GM12874 (cell line): ENCODE data around the gene MYADM.

ENCODE experiments used
- TF ChIP-seq, protein P1 (sequence below): IDR thresholded peaks from 2 replicates; pipeline ENCODE4 v1.5.1; 2011; ENCODE audit warnings: low read depth, mild to moderate bottlenecking, control low read depth, low read length, moderate library complexity; ENCODE audit not compliant: insufficient read depth

MYADM gene

DNA sequence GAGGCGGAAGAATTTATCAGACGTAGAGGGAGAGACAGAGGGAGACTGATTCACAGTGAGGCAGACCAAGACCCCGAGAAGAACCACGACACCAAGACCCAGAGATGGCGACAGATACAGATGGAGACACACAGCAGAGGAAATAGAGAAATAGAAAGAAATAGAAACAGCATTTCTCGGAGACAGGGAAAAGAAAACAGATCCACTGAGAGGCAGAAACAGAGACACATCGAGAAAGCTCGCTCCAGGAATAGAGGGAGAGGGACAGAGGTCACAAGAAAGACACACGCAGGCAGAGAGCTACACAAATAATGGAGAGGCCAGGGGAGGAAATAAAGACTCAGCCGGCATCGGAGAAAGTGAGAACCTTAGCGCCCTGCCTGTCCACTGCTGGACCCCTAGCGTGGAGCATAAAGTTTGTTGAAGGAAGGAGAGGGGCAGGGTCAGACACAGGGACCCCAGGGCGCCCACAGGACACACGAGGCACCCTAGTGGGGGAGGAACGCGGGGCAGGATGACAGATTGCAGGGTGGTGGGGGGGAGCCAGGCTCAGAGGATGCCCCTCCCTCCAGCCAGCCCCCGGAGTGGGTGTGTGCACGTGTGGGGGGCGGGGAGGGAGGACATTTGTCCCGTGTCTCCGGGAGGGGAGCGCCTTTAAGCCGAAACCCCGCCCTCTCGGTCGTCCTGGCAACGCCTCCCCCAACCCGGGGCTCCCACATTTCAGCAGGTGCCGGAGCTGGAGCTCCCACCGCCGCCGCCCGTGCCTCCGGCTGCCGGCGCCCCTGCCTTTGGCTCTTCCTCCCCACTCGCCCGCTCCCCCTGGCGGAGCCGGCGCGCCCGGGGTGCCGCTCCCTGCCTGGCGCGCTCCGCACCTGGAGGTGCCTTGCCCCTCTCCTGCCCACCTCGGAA, 14.1 kb downstream of the MYADM start, which contains the start of gene PRKCG:
Gene PRKCG, plus strand, starts transcription at position 716 of the 909 bp plus-strand sequence. CDS start 298 bp downstream, outside the sequence.
- TF ChIP-seq, protein P1, sequence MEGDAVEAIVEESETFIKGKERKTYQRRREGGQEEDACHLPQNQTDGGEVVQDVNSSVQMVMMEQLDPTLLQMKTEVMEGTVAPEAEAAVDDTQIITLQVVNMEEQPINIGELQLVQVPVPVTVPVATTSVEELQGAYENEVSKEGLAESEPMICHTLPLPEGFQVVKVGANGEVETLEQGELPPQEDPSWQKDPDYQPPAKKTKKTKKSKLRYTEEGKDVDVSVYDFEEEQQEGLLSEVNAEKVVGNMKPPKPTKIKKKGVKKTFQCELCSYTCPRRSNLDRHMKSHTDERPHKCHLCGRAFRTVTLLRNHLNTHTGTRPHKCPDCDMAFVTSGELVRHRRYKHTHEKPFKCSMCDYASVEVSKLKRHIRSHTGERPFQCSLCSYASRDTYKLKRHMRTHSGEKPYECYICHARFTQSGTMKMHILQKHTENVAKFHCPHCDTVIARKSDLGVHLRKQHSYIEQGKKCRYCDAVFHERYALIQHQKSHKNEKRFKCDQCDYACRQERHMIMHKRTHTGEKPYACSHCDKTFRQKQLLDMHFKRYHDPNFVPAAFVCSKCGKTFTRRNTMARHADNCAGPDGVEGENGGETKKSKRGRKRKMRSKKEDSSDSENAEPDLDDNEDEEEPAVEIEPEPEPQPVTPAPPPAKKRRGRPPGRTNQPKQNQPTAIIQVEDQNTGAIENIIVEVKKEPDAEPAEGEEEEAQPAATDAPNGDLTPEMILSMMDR: peak; percentile 63

DNA sequence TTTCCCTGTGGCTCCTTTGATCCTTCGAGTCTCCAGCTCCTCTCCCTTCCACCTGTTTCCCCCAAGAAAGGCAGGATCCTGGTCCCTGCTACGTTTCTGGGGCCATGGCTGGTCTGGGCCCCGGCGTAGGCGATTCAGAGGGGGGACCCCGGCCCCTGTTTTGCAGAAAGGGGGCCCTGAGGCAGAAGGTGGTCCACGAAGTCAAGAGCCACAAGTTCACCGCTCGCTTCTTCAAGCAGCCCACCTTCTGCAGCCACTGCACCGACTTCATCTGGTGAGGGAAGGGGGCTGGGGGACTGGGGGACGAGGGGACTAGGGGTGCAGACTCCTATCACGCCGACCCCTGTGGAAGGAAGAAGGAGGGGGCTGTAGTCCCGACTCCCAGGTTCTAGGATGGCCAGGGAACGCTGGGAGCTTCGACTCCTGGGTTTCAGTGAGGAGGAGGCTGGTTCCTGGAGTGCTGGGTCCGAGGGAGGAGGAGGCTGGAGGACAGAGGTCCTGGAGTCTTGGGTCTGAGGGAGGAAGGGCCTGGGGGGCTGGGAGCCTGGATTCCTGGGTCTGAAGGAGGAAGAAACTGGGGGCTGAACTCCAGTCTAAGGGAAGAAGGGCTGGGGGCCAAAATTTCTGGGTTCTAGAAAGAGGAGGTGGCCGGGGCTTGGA, 14.8 kb downstream of the MYADM start:
- TF ChIP-seq, protein P1: no peak

DNA sequence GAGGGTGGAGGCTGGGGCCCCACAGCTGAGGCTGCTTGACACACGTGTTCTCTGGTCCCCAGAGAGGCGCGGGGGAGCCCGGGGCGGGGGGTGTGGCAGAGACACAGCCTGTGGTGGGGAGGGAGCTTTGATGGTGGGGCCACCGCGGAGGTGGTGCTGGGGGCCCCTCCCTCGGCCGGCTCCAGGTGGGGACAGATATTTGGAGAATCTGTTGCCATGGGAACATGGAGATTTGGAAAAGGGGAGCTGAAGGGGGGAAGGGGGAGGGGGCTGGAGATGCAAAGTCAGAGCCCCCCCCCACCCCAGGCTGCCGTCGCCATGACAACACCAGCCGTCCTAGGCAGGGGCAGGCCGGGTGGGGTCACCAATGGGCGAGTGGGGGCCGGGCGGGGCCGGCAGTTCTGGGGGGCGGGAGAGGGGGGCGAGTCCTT, 15.6 kb downstream of the MYADM start:
- TF ChIP-seq, protein P1: no peak

DNA sequence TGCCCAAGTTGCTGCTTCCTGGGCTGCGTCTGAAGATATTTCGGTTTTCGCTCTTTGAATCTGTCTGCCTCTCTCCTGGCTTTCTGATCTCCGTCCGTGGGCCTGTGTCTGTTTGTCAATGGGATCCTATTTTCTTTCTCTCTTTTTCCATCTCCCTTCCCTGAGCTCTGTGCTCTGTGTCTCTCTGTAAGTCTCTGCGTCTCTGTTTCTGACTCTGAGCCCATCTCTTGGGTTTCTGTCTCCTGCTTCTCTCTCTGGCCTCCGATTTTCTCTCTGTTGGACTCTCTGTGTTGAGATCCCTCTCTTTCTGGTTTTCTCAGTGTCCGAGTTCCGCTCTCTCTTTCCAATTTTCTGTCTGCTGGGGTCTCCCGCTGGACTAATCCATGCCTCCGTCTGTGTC, 16.1 kb downstream of the MYADM start:
- TF ChIP-seq, protein P1: no peak

DNA sequence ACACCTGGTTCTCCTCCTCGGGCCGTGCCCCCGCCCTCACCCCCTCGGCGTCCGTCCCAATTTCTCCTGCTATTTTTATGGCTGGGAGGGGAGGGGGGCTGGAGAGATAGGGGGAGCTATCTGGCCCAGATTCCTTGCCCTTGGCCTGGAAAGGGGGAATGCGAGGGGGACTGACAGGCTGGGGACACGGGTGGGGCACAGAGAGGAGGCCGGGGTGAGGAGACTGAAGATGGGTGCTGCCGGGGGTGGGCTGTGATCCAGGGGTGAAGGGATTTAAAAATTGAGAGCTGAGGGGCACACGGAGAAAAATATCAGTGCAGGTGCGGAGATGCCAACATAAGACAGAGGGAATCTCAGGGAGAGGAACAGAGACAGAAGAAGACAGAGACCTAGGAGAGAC, 16.6 kb downstream of the MYADM start:
- TF ChIP-seq, protein P1: no peak

DNA sequence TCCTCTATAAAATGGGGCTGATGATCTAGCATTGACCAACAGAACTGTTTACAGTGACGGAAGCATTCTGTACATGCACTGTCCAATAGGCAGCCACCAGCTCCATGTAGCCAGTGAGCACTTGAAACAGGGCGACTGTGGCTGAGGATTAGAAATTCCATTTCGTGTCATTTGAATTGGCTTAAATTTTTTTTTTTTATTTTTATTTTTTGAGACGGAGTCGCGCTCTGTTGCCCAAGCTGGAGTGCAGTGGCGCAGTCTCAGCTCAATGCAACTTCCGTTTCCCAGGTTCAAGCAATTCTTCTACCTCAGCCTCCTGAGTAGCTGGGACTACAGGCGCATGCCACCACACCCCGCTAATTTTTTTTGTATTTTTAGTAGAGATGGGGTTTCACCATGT, 17.4 kb downstream of the MYADM start:
- TF ChIP-seq, protein P1: no peak

DNA sequence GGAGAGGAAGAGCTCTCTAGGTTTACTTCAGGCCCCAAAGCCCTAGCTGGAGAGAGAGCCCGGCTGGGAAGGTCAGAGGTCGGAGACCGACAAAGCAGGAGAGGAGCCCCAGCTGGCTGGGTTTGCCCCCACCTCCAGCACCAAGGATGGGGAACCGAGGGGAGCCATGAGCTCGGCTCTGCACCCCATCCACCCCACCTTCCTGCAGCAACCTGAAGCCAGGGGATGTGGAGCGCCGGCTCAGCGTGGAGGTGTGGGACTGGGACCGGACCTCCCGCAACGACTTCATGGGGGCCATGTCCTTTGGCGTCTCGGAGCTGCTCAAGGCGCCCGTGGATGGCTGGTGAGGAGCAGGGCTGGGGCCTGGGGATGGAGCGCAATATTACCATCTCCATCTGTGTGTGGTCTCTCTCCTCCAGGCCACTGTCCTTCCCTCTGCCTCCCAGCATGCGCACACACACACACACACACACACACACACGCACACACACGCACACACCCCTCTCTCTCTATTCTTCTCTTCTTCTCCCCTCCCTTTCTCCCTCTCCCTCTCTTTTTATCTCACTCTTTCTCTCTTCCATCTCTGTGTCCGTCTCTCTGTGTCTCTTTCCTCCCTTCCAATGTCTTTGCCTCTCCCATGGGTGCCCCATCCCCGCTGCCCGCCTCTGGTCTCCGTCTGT, 24.8 kb downstream of the MYADM start:
- TF ChIP-seq, protein P1: no peak
